ENCODE data around the gene MAB21L2.

- TF ChIP-seq, protein P1, sequence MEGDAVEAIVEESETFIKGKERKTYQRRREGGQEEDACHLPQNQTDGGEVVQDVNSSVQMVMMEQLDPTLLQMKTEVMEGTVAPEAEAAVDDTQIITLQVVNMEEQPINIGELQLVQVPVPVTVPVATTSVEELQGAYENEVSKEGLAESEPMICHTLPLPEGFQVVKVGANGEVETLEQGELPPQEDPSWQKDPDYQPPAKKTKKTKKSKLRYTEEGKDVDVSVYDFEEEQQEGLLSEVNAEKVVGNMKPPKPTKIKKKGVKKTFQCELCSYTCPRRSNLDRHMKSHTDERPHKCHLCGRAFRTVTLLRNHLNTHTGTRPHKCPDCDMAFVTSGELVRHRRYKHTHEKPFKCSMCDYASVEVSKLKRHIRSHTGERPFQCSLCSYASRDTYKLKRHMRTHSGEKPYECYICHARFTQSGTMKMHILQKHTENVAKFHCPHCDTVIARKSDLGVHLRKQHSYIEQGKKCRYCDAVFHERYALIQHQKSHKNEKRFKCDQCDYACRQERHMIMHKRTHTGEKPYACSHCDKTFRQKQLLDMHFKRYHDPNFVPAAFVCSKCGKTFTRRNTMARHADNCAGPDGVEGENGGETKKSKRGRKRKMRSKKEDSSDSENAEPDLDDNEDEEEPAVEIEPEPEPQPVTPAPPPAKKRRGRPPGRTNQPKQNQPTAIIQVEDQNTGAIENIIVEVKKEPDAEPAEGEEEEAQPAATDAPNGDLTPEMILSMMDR (tag by site-specific recombination; IDR thresholded peaks at IDR 0.05): no peak
- no peak for TF ChIP-seq ZNF146 (tag by site-specific recombination; IDR thresholded peaks at IDR 0.05)
- no peak for TF ChIP-seq ZFP41 (tag by site-specific recombination; IDR thresholded peaks at IDR 0.05; ENCODE audit: borderline replicate concordance)
- no peak for TF ChIP-seq WT1 (tag by site-specific recombination; IDR thresholded peaks at IDR 0.05)
- TF ChIP-seq REPIN1 (tag by site-specific recombination; IDR thresholded peaks at IDR 0.05; ENCODE audit: low read depth): no peak
- no peak for TF ChIP-seq REST (tag by site-specific recombination; IDR thresholded peaks at IDR 0.05)
- TF ChIP-seq ZNF175 (tag by site-specific recombination; IDR thresholded peaks at IDR 0.05): no peak
Observed at GRCh38 chr4:150543042-150543441, 38.9 kb upstream of the MAB21L2 start.

Measured in HEK293 (cell line).